NCI-H1436 treated with DMSO at 0.1 percent for 48 hours (cell line): Measurements from ENCODE around the gene TOMM5.

Source experiments
- DNase-seq: peaks from one replicate; lab custom pipeline; 2025; lab: John Stamatoyannopoulos, UW

Gene TOMM5

GRCh38 chr9:37563806-37564513, 28.4 kb downstream of the TOMM5 start:
- no peak for DNase-seq

DNA sequence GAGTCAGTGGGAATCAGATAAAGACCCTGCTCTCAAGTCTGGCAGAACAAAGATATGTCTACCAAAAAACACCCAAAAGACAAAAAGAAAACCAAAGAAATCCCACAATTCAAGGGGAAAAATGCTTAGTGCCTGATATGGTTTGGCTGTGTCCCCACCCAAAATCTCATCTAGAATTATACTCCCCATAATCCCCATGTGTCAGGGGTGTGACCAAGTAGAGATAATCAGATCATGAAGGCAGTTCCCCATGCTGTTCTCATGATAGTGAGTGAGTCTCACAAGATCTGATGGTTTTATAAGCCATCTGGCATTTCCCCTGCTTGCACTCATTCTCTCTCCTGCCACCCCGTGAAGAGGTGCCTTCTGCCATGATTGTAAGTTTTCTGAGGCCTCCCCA, 29.6 kb downstream of the TOMM5 start:
- no peak for DNase-seq

- DNase-seq: no peak
Observed at GRCh38 chr9:37561682-37562081, 30.7 kb downstream of the TOMM5 start.

- no peak for DNase-seq
Observed at GRCh38 chr9:37559855-37560592, 32.4 kb downstream of the TOMM5 start.

- DNase-seq: no peak
Observed at GRCh38 chr9:37559125-37559524, 33.3 kb downstream of the TOMM5 start.

GRCh38 chr9:37555786-37556185, 36.6 kb downstream of the TOMM5 start:
- no peak for DNase-seq

DNA sequence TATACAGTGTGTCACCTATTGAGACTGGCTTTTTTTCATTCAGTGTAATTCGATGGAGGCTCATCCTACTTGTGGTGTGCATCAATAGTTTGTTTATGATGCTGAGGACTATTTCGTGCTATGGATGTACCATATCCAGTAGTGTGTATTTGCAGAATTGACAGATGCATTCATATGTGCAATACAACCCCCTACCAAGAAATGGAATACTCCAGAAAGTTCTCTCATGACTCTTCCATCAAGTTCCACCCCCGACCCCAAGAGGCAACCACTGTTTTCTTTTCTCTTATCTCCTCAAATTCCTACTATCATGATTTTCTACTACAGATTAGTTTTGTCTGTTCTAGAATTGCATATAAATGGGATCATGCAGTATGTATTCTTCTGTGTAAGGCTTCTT, 38.1 kb downstream of the TOMM5 start:
- DNase-seq: no peak

GRCh38 chr9:37551888-37552287, 40.5 kb downstream of the TOMM5 start:
- DNase-seq: no peak

GRCh38 chr9:37551468-37551867, 40.9 kb downstream of the TOMM5 start:
- DNase-seq: no peak

DNA sequence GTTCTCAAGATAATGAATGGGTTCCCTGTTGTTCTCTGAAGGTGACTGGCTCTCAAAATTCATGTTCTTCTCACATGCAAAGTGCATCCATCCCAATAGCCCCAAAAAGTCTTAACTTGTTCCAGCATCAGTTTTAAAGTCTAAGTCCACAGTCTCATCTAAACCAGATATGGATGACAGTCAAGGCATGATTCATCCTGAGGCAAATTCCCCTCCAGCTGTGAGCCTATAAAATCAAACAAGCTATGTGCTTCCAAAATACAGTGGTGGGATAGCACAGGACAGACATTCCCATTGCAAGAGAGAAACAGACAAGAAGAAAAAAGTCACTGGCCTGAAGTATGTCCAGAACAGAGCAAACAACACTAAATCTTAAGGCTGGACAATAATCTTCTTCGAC, 41.6 kb downstream of the TOMM5 start:
- no peak for DNase-seq

GRCh38 chr9:37549527-37549926, 42.9 kb downstream of the TOMM5 start:
- no peak for DNase-seq

- no peak for DNase-seq
Observed at GRCh38 chr9:37547328-37547878, 45.0 kb downstream of the TOMM5 start.

DNA sequence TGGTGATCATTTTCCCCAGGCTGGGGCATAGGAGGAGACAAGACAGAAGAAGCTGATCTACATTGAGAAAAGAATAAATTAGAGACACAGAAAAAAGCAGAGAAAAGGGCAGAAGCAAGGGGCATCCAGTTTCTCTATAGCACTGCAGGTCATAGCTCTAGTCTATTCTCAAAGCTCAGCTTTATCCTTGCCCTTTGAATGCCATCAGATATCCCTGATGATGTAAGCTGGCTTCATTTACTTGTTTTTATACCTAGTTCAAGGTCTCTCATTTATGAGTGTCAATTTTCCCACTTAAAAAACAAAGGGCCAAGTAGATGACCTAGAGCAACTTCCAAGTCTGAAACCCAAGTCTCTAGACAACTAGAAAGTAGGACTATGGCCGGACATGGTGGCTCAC, 48.9 kb downstream of the TOMM5 start:
- no peak for DNase-seq

DNA sequence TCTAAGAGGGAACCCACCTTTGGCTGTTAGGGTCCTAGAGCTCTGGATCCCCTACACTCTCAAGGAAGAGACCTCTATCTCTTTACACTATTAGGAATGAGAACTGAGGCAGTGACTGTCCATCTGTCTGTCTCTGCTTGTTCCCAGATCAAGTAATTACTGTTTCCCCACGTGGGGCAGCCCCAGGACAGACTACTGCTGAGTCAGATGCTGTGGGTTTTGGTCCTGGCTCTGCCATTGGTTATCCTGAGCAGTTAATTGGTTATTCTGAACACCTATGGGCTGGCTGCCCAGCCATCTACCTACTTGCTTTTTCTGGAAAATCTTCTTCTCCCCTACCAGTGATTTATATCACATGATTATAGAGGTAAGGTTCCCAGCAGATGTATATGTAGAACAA, 49.5 kb downstream of the TOMM5 start:
- DNase-seq: no peak

DNA sequence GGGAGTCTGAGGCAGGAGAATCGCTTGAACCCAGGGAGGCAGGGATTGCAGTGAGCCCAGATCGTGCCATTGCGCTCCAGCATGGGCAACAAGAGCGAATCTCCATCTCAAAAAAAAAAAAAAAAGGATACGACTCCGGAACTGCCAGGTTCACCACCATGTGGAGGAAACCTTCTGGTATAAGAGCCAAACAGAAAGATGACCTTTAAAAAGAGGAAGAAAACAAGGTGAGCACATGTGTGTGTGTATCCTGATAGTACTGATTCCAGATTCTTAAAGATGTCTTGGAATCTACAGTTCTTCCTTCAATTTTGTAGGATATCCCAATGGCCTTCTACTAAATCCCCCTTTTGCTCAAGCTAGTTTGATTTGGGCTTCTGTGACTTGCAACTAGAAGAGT, 49.9 kb downstream of the TOMM5 start:
- DNase-seq: no peak

- no peak for DNase-seq
Observed at GRCh38 chr9:37541465-37541864, 50.9 kb downstream of the TOMM5 start.

GRCh38 chr9:37540634-37541033, 51.8 kb downstream of the TOMM5 start:
- DNase-seq: no peak

- no peak for DNase-seq
Observed at GRCh38 chr9:37539634-37540033, 52.8 kb downstream of the TOMM5 start.
